Natural killer cell (primary cell): ENCODE measurements around the gene ADGRD1. TPM values are rescaled to one million over a fixed set of nuclear protein-coding genes. Genes with fewer than 3 reads are reported as not detected.

Experiments used
- ATAC-seq, 3 donors: fragments of 150-1000 bp in 2 of 3; fragments of 200-7000 bp in 1 of 3; cut with Tn5 transposase; 1 replicate in 1 of 3; 2 replicates in 2 of 3; pipeline ENCODE4 v1.10.0; 2021; ENCODE audit warnings: mild to moderate bottlenecking in 2 of 3, moderate library complexity in 2 of 3
- DNase-seq, 2 donors: peaks; one replicate each; pipeline versions ENCODE4 v3.0.0 to v3.0.0-alpha.2; 2013 to 2021; ENCODE audit warnings: mixed read lengths in 1 of 2
- H3K27ac ChIP-seq: one replicate; pipeline ENCODE4 v1.5.1; 2013; ENCODE audit warnings: mild to moderate bottlenecking, low read length
- H3K27me3 ChIP-seq: one replicate; pipeline ENCODE4 v1.6.1; 2013; ENCODE audit warnings: low read length; ENCODE audit not compliant: control insufficient read depth, insufficient read depth
- H3K36me3 ChIP-seq: one replicate; pipeline ENCODE4 v1.6.1; 2013; ENCODE audit warnings: low read length; ENCODE audit not compliant: control insufficient read depth, insufficient read depth
- H3K4me1 ChIP-seq: one replicate; pipeline ENCODE4 v1.6.1; 2013; ENCODE audit warnings: low read length; ENCODE audit not compliant: control insufficient read depth, insufficient read depth
- H3K4me3 ChIP-seq: one replicate; pipeline ENCODE4 v1.5.1; 2013; ENCODE audit warnings: low read length
- H3K9me3 ChIP-seq: one replicate; pipeline ENCODE4 v1.6.1; 2013; ENCODE audit warnings: low read length; ENCODE audit not compliant: control insufficient read depth, insufficient read depth
- H3K27ac Mint-ChIP-seq, 2 donors: one replicate each; pipeline ENCODE4 v1.8.0; 2022; ENCODE audit warnings: mild to moderate bottlenecking in 2 of 2, mixed read lengths in 2 of 2, moderate library complexity in 1 of 2
- H3K27me3 Mint-ChIP-seq, 2 donors: one replicate each; pipeline ENCODE4 v1.8.0; 2022; ENCODE audit warnings: low read depth in 2 of 2, mixed read lengths in 2 of 2
- H3K36me3 Mint-ChIP-seq: one replicate; pipeline ENCODE4 v1.8.0; 2022; ENCODE audit warnings: mixed read lengths
- H3K4me1 Mint-ChIP-seq, 2 donors: one replicate each; pipeline ENCODE4 v1.8.0; 2022; ENCODE audit warnings: mixed read lengths in 2 of 2
- H3K4me3 Mint-ChIP-seq: one replicate; pipeline ENCODE4 v1.8.0; 2022; ENCODE audit warnings: mild to moderate bottlenecking, moderate library complexity, mixed read lengths
- H3K9me3 Mint-ChIP-seq, 2 donors: one replicate each; pipeline ENCODE4 v1.8.0; 2022; ENCODE audit warnings: mixed read lengths in 2 of 2
- WGBS: methylation state at CpG from one replicate; pipeline ENCODE4 v1.1.7; 2013; ENCODE audit warnings: missing lambda C conversion rate; ENCODE audit not compliant: insufficient coverage; 5-methylcytosine and 5-hydroxymethylcytosine counted together
- intact Hi-C: fragments of 100-400 bp; cut with micrococcal nuclease; formaldehyde crosslinking; loops from one replicate; pipeline ENCODE4 v1.14.2; 2022
- total RNA-seq, 4 donors: library from RNA; stranded (reverse); fragments of 120-200 nt in 1 of 4; gene quantifications; one replicate each; pipeline versions ENCODE4 v1.2.3 to v1.2.4, GENCODE V29; 2013 to 2022
- TF ChIP-seq, protein P1 (sequence below): fragments of 200-600 bp; IDR thresholded peaks from one replicate; pipeline ENCODE4 v1.8.0; 2022; ENCODE audit warnings: antibody characterized with exemption

ADGRD1 gene
- total RNA-seq, 3 donors from 2014 or later (not counting 1 experiment from before 2014, with no cell fraction given): 0.50 to 3.9 (median 1.4) TPM

DNA sequence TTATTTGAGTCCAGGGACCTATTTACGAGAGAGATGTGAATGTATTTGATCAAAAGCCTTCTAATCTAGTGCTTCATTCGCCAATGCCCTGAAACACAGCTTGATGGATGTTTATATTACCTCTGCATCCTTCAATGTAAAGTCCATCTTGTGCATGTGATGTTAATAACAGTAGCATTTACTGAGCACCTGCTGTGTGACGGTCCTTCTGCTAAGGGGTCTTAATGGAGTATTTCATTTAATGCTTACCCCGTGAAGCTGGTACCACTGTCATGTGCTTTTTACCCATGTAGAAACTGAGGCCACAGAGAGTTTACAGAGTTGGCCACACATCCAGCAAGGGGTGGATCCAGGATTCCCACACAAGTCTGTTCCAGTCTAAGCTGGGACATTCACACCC is 237.3 kb downstream of the ADGRD1 start:
- H3K4me3 ChIP-seq: no peak overlapping the region
- intact Hi-C loops: no loop called here
- DNase-seq (no peak), ATAC-seq (no peak)
- no peak overlapping the region for H3K27ac Mint-ChIP-seq
- no peak overlapping the region for H3K27ac ChIP-seq
- H3K36me3 ChIP-seq: no peaks in the 10 kb centered on the region
- no peaks in the 10 kb centered on the region for H3K9me3 ChIP-seq
- H3K4me1 ChIP-seq: no peaks in the 10 kb centered on the region
- no peaks in the 10 kb centered on the region for H3K27me3 ChIP-seq
- TF ChIP-seq, protein P1, sequence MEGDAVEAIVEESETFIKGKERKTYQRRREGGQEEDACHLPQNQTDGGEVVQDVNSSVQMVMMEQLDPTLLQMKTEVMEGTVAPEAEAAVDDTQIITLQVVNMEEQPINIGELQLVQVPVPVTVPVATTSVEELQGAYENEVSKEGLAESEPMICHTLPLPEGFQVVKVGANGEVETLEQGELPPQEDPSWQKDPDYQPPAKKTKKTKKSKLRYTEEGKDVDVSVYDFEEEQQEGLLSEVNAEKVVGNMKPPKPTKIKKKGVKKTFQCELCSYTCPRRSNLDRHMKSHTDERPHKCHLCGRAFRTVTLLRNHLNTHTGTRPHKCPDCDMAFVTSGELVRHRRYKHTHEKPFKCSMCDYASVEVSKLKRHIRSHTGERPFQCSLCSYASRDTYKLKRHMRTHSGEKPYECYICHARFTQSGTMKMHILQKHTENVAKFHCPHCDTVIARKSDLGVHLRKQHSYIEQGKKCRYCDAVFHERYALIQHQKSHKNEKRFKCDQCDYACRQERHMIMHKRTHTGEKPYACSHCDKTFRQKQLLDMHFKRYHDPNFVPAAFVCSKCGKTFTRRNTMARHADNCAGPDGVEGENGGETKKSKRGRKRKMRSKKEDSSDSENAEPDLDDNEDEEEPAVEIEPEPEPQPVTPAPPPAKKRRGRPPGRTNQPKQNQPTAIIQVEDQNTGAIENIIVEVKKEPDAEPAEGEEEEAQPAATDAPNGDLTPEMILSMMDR: no peak
- peaks cover 0 to 6% of the 10 kb centered on the region in 2 donors for H3K27me3 Mint-ChIP-seq
- no peaks in the 10 kb centered on the region for H3K36me3 Mint-ChIP-seq
- WGBS: 82% methylated on average over 4 of the region's 4 CpGs
- H3K4me1 Mint-ChIP-seq: no peaks in the 10 kb centered on the region
- H3K4me3 Mint-ChIP-seq: no peak overlapping the region
- H3K9me3 Mint-ChIP-seq: no peaks in the 10 kb centered on the region

Other genes with a start within 250 kb of the ADGRD1 start
- gene RIMBP2, start 237.6 kb upstream of the ADGRD1 start, total RNA-seq: not detected
- 10 to 100 TPM in 2 of 3 donors, 1 to 10 TPM in 1; 7.9 to 14.4 (median 14.1) TPM for gene STX2, start 114.7 kb upstream of the ADGRD1 start, total RNA-seq
- gene RAN, start 81.8 kb upstream of the ADGRD1 start, total RNA-seq: 100 to 1,000 TPM; 244 to 264 (median 247) TPM